Measurements from ENCODE around the gene OPTC.

The OPTC gene

GRCh38 chr1:203524824-203525223, 30.9 kb downstream of the OPTC start:
- TF ChIP-seq CTCF (IDR thresholded peaks at IDR 0.05; ENCODE audit: insufficient read depth, low read depth, low read length, missing control alignments) = no peak
- H3K4me3 ChIP-seq (ENCODE audit: low read length) = no peak overlapping the region
- DNase-seq (ENCODE audit: low read depth) = no peak

- H3K4me3 ChIP-seq (ENCODE audit: low read length) = no peak overlapping the region
- no peak for TF ChIP-seq CTCF (IDR thresholded peaks at IDR 0.05; ENCODE audit: insufficient read depth, low read depth, low read length, missing control alignments)
- no peak for DNase-seq (ENCODE audit: low read depth)
These were observed 31.7 kb downstream of the OPTC start for GRCh38 chr1:203525685-203526084.

- H3K4me3 ChIP-seq (ENCODE audit: low read length) = no peak overlapping the region
- no peak for TF ChIP-seq CTCF (IDR thresholded peaks at IDR 0.05; ENCODE audit: insufficient read depth, low read depth, low read length, missing control alignments)
- no peak for DNase-seq (ENCODE audit: low read depth)
These were observed 32.2 kb downstream of the OPTC start for GRCh38 chr1:203526130-203526529.

- DNase-seq (ENCODE audit: low read depth) = peak; percentile 61
- TF ChIP-seq CTCF (IDR thresholded peaks at IDR 0.05; ENCODE audit: insufficient read depth, low read depth, low read length, missing control alignments) = no peak
- H3K4me3 ChIP-seq (ENCODE audit: low read length) = no peak overlapping the region
These were observed 32.6 kb downstream of the OPTC start for GRCh38 chr1:203526572-203526971.

- TF ChIP-seq CTCF (IDR thresholded peaks at IDR 0.05; ENCODE audit: insufficient read depth, low read depth, low read length, missing control alignments) = no peak
- H3K4me3 ChIP-seq (ENCODE audit: low read length) = no peak overlapping the region
- no peak for DNase-seq (ENCODE audit: low read depth)
These were observed 33.1 kb downstream of the OPTC start for GRCh38 chr1:203527013-203527412.

- H3K4me3 ChIP-seq (ENCODE audit: low read length) = no peak overlapping the region
- no peak for DNase-seq (ENCODE audit: low read depth)
- TF ChIP-seq CTCF (IDR thresholded peaks at IDR 0.05; ENCODE audit: insufficient read depth, low read depth, low read length, missing control alignments) = no peak
These were observed 34.1 kb downstream of the OPTC start for GRCh38 chr1:203528063-203528462.

- H3K4me3 ChIP-seq (ENCODE audit: low read length) = no peak overlapping the region
- no peak for DNase-seq (ENCODE audit: low read depth)
- TF ChIP-seq CTCF (IDR thresholded peaks at IDR 0.05; ENCODE audit: insufficient read depth, low read depth, low read length, missing control alignments) = no peak
These were observed 35.3 kb downstream of the OPTC start for GRCh38 chr1:203528976-203529835.

All from epithelial cell of esophagus (primary cell).